ENCODE measurements around the gene HINT3.
"Not testable (repeated sequence)": the region's sequence is repeated elsewhere in the genome, so short reads cannot be mapped to it uniquely, and the experiment has no call there.

DNA sequence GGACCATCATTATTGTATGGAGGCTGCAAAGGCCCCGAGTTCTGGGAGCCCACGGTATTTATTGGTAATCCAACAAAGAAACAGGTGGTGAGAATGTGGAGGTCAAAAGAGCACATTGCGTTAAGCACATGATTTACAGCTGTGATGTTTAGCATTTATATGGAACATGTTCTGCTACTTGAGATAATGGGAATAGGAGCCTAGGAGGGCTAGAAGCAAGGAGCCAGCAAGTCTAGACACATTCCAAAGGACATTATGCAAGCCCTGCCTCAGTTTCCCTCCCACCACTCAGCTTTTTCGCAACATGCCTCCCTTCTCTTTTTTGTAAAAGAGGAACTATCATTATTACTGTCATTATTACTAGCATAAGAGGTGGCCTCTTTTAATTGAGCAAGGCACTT lies 45.5 kb upstream of the HINT3 start:
- TF ChIP-seq, protein P1, sequence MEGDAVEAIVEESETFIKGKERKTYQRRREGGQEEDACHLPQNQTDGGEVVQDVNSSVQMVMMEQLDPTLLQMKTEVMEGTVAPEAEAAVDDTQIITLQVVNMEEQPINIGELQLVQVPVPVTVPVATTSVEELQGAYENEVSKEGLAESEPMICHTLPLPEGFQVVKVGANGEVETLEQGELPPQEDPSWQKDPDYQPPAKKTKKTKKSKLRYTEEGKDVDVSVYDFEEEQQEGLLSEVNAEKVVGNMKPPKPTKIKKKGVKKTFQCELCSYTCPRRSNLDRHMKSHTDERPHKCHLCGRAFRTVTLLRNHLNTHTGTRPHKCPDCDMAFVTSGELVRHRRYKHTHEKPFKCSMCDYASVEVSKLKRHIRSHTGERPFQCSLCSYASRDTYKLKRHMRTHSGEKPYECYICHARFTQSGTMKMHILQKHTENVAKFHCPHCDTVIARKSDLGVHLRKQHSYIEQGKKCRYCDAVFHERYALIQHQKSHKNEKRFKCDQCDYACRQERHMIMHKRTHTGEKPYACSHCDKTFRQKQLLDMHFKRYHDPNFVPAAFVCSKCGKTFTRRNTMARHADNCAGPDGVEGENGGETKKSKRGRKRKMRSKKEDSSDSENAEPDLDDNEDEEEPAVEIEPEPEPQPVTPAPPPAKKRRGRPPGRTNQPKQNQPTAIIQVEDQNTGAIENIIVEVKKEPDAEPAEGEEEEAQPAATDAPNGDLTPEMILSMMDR (IDR thresholded peaks at IDR 0.05), result not testable (repeated sequence)
- TF ChIP-seq POLR2A, POLR2AphosphoS5 (IDR thresholded peaks at IDR 0.05): not testable (repeated sequence)

Measured in prostate gland (tissue), 2 donors.